ENCODE results near the gene OR52E1.
"Not testable (repeated sequence)": the region's sequence is repeated elsewhere in the genome, so short reads cannot be mapped to it uniquely, and the experiment has no call there.

Gene OR52E1

DNA sequence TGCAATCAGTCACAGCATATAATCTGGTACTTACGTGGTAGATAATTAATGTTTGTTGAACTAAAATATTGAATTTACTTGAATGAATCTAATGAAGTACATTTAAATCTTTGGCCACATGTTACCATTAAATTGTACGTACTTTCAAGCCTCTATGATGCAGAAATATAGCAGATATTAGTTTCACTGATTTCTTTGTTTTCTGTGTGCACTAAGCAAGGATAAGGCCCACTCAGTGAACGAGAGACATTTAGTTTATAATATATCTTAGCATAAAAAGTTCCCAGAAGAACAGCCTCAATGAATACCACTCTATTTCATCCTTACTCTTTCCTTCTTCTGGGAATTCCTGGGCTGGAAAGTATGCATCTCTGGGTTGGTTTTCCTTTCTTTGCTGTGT is at the start of gene OR52E1:
TSS of gene OR52E1 (plus strand) at position 301 of the 400 bp plus-strand sequence.
- no peak for DNase-seq

DNA sequence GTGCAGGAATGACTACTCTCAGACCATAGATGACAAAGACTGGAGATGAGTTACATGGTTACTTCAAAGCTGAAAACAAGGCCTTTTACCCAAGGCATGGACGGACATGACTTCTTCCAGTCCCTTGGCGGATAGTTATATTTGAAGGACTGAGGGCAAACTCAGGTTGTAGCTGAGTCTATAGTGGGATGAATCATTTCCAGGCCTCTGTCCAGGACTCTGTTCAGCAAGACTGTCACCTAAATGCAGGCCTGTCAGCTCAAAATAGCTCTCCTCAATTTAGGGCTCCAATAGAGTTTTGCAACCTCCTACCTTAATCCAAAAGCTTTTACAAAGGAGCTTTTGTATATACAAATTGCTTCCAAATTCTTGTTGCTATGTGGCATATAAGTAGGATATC is 47.4 kb upstream of the OR52E1 start:
- no peak for DNase-seq

DNA sequence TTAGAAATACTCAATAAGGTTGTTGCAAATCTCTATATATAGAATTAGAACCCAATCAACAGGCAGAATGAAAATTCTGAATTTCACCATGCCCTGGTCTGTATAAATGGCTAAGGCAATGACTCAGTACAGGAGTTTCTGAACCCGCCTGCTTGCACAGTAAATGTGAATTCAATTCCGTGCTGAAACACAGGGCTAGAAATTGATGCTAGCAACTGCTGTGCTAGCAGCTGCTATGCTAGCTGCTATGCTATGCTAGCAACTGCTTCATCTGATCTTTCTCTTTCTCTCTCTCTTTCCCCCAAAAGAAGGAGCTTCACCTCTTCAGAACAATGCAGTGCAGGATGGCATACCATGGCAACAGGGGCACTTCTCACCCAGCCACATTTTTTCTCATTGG is 32.7 kb upstream of the OR52E1 start:
- DNase-seq: no peak

DNA sequence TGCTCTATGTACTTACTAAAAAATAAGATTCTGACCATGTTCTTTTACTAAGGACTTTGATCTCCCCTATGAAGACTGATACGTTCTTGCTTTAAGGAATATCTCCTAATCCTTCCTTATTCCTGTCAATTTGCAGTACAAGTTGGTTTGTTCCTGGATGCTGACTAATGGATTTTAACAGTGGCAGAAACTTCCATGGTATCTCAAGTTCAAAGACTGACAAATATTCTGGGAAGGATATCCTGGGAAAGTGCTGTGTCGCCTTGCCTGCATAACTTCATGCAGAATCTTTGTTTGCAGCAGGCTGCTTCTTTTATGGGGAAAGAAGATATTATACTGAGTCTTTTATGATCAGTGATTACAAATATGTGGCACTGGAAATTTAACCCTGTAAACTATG is 31.4 kb upstream of the OR52E1 start:
- DNase-seq: no peak

DNA sequence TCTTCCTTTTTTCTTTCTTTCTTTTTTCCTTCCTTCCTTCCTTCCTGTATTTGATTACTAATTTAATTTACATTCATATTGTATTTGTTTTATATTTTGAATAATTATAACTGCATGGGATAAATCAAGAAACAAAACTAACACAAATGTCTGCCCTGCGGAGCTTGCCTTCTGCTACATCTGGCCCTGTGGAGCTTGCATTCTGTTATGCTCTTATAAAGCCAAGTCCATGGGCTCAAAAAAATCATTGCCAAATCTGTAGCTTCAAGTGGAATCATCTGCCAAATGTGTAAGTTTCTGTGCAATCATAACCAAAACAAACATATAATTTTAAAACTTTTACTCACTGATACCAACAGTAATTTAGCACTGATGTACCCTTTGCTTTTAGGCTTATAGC is 31.0 kb upstream of the OR52E1 start:
- DNase-seq: no peak

DNA sequence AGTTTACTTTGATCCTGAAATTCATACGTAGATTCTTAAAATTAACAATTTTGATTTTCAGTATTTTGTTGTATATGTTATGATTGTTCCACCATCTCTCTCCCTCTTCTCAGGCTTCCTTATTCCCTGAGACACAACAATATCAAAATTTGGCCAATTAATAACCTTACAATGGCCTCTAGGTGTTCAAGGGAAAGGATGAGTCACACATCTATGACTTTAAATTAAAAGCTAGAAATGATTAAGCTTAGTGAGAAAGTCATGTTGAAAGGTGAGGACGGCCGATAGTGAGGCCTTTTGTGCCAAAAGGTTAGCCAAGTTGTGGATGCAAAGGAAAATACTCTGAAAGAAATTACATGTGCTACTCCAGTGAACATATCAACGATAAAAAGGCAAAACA is 28.5 kb upstream of the OR52E1 start:
- DNase-seq: no peak

DNA sequence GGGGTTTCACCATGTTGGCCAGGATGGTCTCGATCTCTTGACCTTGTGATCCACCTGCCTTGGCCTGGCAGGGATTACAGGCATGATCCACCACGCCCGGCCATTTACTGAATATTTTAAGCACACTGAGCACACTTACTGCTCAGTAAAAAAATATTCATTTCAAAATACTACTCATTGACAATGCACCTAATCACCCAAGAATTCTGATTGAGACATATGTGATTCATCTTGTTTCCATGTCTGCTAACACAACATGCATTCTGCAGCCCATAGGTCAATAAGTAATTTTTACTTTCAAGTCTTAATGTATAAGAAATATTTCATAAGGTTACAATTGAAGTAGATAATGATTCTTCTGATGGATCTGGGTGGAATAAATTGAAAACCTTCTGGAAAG is 27.3 kb upstream of the OR52E1 start:
- DNase-seq: no peak

DNA sequence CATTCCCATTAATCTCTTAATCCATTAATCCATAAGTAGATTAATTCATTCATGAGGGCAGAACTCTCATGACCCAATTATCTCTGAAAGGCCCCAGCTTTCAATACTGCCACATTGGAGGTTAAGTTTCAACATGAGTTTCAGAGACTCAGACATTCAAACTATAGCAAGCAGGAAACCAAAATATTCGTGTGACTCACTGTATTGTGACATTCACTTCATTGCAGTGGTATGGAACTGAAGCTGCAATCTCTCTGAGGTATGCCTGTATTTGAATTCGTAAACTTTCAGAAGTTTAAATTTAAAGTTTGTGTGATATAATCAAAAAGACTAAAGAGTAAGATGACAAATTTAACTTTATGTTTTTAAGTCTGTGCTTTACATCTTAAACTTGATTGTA is 26.0 kb upstream of the OR52E1 start:
- DNase-seq: peak; percentile 5

DNA sequence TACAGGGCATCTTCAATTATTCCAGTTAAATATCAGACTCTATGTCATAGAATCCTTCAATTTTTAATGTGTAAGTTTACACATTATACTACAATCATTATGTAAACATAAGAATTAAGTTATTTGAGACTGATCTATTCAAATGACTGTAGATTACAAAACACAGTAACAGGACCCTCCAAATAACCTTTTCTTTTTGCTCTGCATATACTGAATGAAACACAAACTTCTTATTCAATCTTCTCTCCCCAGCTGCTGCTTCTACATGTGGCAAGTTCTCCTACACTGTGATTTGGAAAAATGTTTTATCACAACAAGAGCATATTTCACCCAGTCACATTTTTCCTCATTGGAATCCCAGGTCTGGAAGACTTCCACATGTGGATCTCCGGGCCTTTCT is 23.1 kb upstream of the OR52E1 start, which contains the start of gene OR52J3:
TSS of gene OR52J3 (plus strand) at position 301 of the 400 bp plus-strand sequence. CDS start at position 301, 0 bp downstream.
- DNase-seq: no peak

DNA sequence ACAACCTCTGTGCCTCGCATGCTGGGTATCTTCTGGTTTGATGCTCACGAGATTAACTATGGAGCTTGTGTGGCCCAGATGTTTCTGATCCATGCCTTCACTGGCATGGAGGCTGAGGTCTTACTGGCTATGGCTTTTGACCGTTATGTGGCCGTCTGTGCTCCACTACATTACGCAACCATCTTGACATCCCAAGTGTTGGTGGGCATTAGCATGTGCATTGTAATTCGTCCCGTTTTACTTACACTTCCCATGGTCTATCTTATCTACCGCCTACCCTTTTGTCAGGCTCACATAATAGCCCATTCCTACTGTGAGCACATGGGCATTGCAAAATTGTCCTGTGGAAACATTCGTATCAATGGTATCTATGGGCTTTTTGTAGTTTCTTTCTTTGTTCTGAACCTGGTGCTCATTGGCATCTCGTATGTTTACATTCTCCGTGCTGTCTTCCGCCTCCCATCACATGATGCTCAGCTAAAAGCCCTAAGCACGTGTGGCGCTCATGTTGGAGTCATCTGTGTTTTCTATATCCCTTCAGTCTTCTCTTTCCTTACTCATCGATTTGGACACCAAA is 22.5 kb upstream of the OR52E1 start:
- no peak for DNase-seq

DNA sequence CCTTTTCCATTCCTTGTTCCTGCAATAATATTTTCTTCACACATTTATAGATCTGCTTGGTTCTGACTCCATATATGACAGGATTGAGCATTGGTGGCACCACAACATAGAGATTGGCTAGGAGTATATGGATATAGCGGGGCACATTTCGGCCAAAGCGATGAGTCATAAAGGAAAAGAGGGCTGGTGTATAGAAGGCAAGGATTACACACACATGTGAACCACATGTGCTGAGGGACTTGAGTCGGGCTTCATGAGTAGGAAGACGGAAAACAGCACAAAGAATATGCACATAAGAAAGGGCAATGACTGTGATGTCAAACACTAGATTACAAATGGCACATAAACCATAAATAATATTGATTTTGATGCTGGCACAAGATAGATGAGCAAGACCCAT is 10.7 kb upstream of the OR52E1 start:
- DNase-seq: not testable (repeated sequence)

DNA sequence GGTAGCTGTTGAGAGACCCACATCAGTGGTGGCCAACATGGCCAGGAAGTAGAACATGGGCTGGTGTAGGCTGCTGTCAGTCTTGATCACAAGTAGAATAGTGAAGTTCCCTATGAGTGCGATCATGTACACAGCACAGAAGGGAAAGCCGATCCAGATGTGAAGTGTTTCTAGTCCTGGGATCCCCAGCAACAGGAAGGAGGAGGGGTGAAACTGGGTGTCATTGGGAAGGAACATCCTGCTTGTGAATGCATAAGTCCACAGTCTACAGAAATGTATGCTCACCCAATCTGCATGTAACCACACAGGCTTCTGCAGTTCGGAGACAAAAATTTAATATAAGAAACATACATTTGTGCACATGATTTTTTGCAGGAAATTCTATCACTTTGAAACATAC is 10.0 kb upstream of the OR52E1 start, which contains the start of gene OR52E2:
TSS of gene OR52E2 (minus strand) at position 237 of the 400 bp plus-strand sequence. CDS start at position 237, 0 bp downstream.
- no peak for DNase-seq

DNA sequence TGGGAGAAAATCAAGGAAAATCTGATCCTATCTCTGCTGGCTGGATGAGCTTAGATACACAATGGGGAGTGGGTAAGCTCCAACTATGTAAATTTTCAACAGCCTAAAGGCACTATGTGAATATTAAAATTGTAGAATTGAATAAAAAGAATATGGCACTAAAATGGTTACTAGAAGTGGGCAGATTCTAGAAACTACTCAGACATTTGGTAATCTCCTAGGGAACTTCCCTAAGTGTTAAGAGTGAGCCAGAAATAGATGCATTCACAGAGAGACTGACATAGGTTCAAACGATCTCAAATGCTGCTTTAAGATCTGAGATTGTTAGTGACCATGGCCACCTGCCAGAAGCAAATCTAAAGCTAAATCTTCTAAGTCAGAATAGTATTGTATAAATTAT is 4.3 kb upstream of the OR52E1 start:
- DNase-seq: no peak

DNA sequence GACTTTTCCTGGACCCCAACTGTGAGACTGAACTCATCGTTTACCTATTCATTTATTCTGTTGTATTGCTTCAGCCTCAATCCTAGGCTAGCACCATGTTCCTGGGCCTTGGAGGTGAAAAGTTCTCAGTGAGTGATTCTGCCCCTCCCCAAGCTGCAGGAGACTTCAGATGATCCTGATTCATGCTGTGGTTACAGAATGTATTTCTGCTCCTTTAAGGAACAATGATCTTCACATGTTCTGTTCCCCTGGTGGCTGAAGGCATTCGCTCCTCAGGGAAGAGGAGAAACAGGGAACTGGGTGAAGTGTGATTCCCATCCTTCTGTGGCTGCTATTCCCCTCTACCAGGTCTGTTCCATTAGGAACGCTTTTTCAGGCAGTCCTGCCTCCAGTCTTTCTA is 2.4 kb downstream of the OR52E1 start:
- no peak for DNase-seq

DNA sequence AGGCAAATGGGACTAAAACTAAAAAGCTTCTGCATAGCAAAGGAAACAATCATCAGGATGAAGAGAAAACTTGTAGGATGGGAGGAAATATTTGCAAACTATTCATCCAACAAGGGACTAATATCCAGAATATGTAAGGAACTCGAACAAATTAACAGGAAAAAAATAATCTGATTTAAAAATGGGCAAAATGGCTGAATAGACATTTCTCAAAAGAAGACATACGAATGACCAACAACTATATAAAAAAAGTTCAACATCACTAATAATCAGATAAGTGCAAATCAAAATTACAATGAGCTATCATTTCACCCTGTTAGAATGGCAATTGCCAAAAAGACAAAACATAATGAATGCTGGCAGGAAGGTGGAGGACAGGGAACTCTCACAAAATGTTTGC is 12.0 kb downstream of the OR52E1 start:
- DNase-seq: no peak

DNA sequence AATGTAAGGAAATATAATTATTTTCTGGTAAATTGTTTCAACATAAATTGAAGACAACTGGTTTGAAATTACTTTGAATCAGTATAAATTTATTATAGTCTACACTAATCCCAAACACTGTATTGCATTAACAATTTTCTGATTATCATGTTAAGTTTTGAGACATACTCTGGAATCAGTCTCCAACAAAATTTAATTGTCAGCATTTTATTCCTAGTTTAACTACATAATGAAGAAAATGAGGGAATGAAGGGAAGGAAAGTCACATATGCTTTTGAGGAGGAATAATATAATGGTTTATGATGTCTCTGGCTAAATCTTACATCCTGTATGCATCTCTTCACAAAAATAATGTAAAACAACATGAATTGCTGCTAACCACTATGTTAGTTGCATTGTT is 14.2 kb downstream of the OR52E1 start:
- DNase-seq: no peak

DNA sequence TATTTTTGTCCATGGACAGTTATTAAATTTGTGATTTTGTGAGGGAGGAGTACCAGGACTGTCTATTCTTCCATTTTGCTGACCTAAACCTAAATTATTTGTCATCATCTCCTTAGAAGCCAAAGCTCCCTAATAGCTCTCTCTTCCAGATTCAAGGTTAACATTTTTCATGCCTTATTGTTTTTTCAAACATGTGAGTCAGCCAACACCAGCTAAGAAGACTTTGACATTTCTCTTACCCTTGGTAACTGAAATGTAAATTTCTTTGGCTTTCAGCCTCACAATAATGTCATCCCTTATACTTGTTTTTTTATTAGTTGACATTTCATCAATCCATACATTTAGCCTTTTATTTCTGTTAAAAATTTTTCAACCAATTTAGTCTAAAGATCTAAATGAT is 19.2 kb downstream of the OR52E1 start:
- no peak for DNase-seq

DNA sequence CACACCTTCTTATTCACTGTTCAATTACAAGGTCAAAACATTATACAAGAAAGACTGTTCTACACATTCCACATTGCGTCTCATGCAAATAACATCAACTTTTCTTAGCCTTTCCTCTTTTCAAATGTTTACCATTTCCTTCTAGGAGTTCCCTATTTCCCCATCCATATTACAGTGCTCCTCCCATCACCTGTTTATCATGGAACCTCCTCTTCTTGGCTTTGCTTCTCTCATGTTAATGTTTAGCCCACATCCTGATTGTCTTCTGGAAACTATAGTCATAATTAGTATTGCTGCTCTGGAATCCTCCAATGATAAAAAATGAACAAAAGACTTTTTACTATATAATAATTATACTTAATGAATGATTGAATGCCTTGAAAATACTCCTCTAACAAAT is 21.3 kb downstream of the OR52E1 start:
- DNase-seq: no peak

DNA sequence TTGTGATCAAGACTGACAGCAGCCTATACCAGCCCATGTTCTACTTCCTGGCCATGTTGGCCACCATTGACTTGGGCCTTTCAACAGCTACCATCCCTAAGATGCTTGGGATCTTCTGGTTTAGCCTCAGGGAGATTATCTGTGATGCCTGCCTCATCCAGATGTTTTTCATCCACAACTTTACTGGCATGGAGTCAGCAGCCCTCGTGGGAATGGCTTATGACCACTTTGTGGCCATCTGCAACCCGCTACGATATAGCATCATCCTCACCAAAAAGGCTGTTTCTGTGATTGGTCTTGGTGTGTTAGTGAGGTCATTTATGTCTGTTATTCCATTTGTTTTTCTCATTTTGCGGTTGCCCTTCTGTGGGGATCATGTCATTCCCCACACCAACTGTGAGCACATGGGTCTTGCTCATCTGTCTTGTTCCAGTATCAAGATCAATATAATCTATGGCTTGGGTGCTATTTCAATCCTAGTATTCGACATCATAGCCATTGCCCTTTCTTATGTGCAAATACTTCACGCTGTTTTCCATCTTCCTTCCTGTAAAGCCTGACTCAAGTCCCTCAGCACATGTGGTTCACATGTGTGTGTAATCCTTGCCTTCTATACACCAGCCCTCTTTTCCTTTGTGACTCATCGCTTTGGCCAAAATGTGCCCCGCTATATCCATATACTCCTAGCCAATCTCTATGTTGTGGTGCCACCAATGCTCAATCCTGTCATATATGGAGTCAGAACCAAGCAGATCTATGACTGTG is 23.6 kb downstream of the OR52E1 start:
- no peak for DNase-seq

DNA sequence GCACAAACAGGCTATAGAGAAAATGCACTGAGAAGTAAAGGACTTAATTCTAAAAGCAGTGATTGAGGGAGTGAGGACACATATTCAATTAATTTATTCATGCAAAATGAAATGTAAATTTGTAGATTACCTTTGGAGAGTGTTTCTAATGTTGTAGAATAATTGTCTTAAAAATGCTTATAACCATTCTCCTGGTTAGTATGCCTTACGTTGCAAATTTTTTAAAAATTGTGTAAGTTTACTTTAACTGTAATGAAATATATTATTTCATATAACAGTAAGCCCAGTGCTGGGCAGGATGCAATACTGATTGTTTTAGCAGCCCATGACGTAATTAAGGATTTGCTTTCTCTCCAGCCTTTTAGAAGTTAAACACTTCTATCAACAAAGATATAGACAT is 26.6 kb downstream of the OR52E1 start:
- DNase-seq: no peak

DNA sequence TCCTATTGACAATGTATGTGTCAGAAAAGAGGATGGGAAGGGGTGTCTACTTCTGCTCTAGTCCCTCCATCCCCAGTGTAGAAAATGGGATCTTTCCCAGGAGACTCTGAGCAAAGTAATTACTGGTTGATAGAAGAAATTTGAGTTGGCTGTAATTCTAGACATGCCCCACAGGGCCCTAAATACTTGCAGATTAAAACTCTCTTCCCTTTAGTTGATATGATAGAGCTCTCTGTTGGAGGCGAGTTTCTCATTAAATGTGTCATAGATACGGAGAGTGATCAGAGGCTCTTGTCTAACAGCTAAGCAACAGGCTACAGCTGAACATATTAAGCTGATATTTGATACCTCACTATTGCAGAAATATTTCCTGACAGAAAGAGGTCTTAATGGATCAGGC is 32.9 kb downstream of the OR52E1 start:
- no peak for DNase-seq

DNA sequence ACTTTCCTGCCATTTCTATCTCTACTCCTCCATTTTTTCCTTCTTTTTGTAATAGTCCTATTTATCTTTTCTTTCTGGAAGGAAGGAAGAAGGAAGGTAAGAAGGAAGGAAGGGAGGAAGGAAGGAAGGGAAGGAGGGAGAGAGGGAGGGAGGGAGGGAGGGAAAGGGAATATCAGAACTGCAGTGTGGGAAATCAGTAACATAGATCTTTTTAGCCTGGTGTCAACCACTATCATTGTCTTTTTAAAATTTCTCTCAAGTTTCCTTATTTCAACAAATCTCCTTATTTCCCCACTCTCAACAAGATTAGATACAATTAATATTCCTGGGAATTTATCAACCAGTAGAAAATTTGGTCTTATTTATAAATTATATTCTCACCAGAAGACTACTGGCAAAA is 33.7 kb downstream of the OR52E1 start:
- DNase-seq: no peak

DNA sequence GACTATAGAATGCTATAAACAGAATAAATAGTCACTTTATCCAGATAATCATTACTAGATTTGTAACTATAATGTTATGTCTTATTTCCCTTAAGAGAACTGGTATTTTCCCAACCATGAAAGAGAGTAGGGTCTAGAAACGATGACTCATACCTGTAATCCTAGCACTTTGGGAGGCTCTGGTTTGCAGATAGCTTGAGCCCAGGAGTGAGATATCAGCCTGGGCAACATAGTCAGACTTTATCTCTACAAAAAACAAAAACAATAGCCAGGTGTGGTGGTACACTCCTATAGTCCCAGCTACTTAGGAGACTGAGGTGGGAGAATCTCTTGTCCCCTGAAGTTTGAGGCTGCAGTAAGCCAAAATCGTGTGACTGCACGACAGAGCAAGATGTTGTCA is 37.9 kb downstream of the OR52E1 start:
- DNase-seq: no peak

DNA sequence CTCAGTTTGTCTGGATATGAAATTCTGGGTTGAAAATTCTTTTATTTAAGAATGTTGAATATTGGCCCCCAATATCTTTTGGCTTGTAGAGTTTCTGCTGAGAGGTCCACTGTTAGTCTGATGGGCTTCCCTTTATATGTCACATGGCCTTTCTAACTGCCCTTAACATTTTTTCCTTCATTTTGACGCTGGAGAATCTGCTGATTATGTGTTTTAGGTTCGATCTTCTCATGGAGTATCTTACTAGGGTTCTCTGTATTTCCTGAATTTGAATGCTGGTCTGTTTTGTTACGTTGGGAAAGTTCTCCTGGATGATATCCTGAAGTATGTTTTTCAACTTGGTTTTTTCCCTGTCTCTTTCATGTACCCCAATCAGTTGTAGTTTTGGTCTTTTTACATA is 46.0 kb downstream of the OR52E1 start:
- DNase-seq: no peak

DNA sequence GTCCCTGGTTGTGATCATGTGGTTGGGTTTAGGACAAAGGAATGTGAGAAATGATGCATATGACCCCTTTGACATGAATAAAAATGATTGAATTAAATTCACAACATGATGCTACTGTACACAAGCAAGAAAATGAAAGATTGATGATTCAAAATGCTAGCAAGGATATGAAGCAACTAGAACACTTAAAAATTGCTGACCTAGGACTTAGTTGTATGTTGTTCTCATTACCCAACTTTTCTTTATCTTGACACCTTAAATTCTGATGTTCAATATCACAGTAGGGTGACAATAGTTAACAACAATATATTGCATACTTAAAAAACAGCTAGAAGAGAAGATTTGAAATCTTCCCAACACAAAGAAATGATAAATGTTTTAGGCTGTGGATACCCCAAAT is 48.2 kb downstream of the OR52E1 start:
- no peak for DNase-seq

Measured in activated CD4-positive, alpha-beta T cell treated with anti-CD3 and anti-CD28 coated beads, Interleukin-2, Interleukin-6, amounts not matched to agents 100 ng/mL and 50 ng/mL, durations not matched to agents 16 hours and 8 hours (primary cell).